ENCODE data around the gene CMTM1.
"Not testable (repeated sequence)": the region's sequence is repeated elsewhere in the genome, so short reads cannot be mapped to it uniquely, and the experiment has no call there.

The CMTM1 gene

GRCh38 chr16:66563574-66564334 is 2.5 kb upstream of the CMTM1 start:
- DNase-seq, result no peak

GRCh38 chr16:66567270-66567669 is 1.0 kb downstream of the CMTM1 start:
- not testable (repeated sequence) for DNase-seq

GRCh38 chr16:66568355-66568754 is 2.1 kb downstream of the CMTM1 start:
- no peak for DNase-seq

GRCh38 chr16:66569131-66569530 is 2.9 kb downstream of the CMTM1 start:
- DNase-seq, result no peak

GRCh38 chr16:66569827-66570405 is 3.7 kb downstream of the CMTM1 start:
- DNase-seq, result no peak

- no peak for DNase-seq
Observed at GRCh38 chr16:66572356-66572755, 6.1 kb downstream of the CMTM1 start.

GRCh38 chr16:66574081-66574480 is 7.8 kb downstream of the CMTM1 start:
- DNase-seq, result no peak

- DNase-seq, result no peak
Observed at GRCh38 chr16:66574531-66574930, 8.3 kb downstream of the CMTM1 start.

GRCh38 chr16:66575060-66575459 is 8.8 kb downstream of the CMTM1 start:
- DNase-seq, result no peak

- DNase-seq, result no peak
Observed at GRCh38 chr16:66576296-66576695, 10.1 kb downstream of the CMTM1 start.

GRCh38 chr16:66578651-66579531 is 12.7 kb downstream of the CMTM1 start, which contains the start of gene CMTM2:
TSS of gene CMTM2 (plus strand) at chr16:66579463. CDS start at chr16:66579608, 145 bp downstream.
- no peak for DNase-seq

GRCh38 chr16:66580605-66581209 is 14.5 kb downstream of the CMTM1 start:
- DNase-seq, result peak; percentile 11

- no peak for DNase-seq
Observed at GRCh38 chr16:66581246-66581952, 15.2 kb downstream of the CMTM1 start.

GRCh38 chr16:66585481-66586239 is 19.4 kb downstream of the CMTM1 start:
- no peak for DNase-seq

- DNase-seq, result no peak
Observed at GRCh38 chr16:66587881-66588600, 21.8 kb downstream of the CMTM1 start.

GRCh38 chr16:66588981-66589713 is 22.9 kb downstream of the CMTM1 start:
- no peak for DNase-seq

- no peak for DNase-seq
Observed at GRCh38 chr16:66590322-66590721, 24.1 kb downstream of the CMTM1 start.

GRCh38 chr16:66591018-66591417 is 24.8 kb downstream of the CMTM1 start:
- no peak for DNase-seq

- no peak for DNase-seq
Observed at GRCh38 chr16:66592241-66592640, 26.0 kb downstream of the CMTM1 start.

- DNase-seq, result no peak
Observed at GRCh38 chr16:66592814-66593213, 26.6 kb downstream of the CMTM1 start.
